ENCODE results near the gene LTBR.

LTBR gene

GRCh38 chr12:6373022-6373787 lies 10.8 kb upstream of the LTBR start:
- Histone ChIP-seq H3K9me3 (ENCODE audit: control extremely low read depth in 1 of 5, control insufficient read depth in 4 of 5, insufficient read depth in 2 of 5, low read depth in 1 of 5, low read length in 4 of 5) (no peaks in the 10 kb centered on the region), H3K4me3 (ENCODE audit: control insufficient read depth in 1 of 7, extremely low read depth in 1 of 7, insufficient read depth in 4 of 7, low read depth in 2 of 7, low read length in 6 of 7) (no peak overlapping the region), H3K4me1 (ENCODE audit: control extremely low read depth in 1 of 4, control insufficient read depth in 4 of 4, insufficient read depth in 4 of 4, low read length in 3 of 4) (peaks cover 7 to 94% (median 64%) of the 10 kb centered on the region in 4 experiments), H3K36me3 (ENCODE audit: control insufficient read depth in 4 of 4, insufficient read depth in 4 of 4, low read length in 3 of 4) (no peaks in the 10 kb centered on the region), H3K27me3 (replicated peaks in 2 of 5; ENCODE audit: control insufficient read depth in 4 of 5, insufficient read depth in 5 of 5, low read length in 4 of 5) (no peaks in the 10 kb centered on the region), H3K27ac (ENCODE audit: insufficient read depth in 1 of 2, low read depth in 1 of 2, low read length in 2 of 2, poor library complexity in 1 of 2, severe bottlenecking in 2 of 2) (no peak overlapping the region)
- 80% methylated on average over 13 of the region's 14 CpGs for WGBS (ENCODE audit: insufficient coverage)
- ChIA-PET CTCF (interaction anchor here (0.6 to 6.9 kb wide), 10 partner anchors 8 to 202 kb away, joined by 4 to 73 read pairs (median 6); partner anchors contain the start of genes LTBR and TNFRSF1A), POLR2A (interaction anchor here (0.6 to 1.0 kb wide), 2 partner anchors 31 to 37 kb away, joined by 3 to 5 read pairs; no protein-coding TSS in a partner anchor)
- DNase-seq = no peak

DNA sequence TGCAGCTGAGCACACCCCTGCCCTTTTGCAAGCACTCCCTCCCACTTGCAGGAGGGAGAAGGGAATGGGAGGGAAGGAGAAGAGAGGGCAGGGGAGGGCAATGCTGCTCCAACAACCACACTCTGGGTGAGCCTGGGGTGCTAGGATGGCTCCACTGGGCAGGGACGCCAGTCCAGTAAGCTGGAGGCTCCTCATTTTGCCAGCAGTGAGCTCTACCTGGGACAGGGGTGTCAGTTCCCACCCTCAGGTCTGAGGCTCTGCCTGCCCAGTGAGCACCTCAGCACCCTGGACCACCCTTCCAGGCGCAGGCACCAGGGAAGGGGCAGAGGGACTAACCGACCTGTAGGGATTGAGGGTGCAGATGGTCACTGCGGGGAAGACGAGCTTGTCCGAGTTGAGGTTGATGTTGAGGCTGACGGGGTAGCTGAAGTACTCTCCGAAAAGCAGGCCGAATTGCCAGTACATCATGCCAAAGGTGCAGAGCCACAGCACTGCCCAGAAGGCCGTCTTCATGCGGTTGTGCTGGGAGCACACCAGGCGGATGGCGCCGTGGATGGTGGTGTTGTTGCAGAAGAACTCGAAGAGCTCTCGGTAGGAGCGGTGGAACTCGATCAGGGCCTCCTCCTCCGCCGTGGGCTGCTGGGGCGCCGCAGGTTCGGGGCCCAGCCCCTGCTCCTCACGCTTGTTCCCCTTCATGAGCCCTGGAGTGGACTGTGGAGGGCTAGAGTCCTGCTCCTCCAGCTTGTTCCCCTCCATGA lies 9.8 kb upstream of the LTBR start:
- Histone ChIP-seq H3K4me1 (ENCODE audit: control extremely low read depth in 1 of 4, control insufficient read depth in 4 of 4, insufficient read depth in 4 of 4, low read length in 3 of 4) (peaks cover 4 to 94% (median 60%) of the 10 kb centered on the region in 4 experiments), H3K27ac (ENCODE audit: insufficient read depth in 1 of 2, low read depth in 1 of 2, low read length in 2 of 2, poor library complexity in 1 of 2, severe bottlenecking in 2 of 2) (no peak overlapping the region), H3K9me3 (ENCODE audit: control extremely low read depth in 1 of 5, control insufficient read depth in 4 of 5, insufficient read depth in 2 of 5, low read depth in 1 of 5, low read length in 4 of 5) (no peaks in the 10 kb centered on the region), H3K36me3 (ENCODE audit: control insufficient read depth in 4 of 4, insufficient read depth in 4 of 4, low read length in 3 of 4) (no peaks in the 10 kb centered on the region), H3K4me3 (ENCODE audit: control insufficient read depth in 1 of 7, extremely low read depth in 1 of 7, insufficient read depth in 4 of 7, low read depth in 2 of 7, low read length in 6 of 7) (no peak overlapping the region), H3K27me3 (replicated peaks in 2 of 5; ENCODE audit: control insufficient read depth in 4 of 5, insufficient read depth in 5 of 5, low read length in 4 of 5) (no peaks in the 10 kb centered on the region)
- no peak for DNase-seq
- POLR2A ChIA-PET = no interaction called here
- CTCF ChIA-PET = interaction anchor here (0.6 to 6.9 kb wide), 11 partner anchors 9 to 203 kb away, joined by 3 to 73 read pairs (median 4); partner anchors contain the start of genes LTBR and TNFRSF1A
- WGBS (ENCODE audit: insufficient coverage) = 97% methylated on average over 21 of the region's 24 CpGs

- DNase-seq = no peak
- Histone ChIP-seq H3K4me3 (ENCODE audit: control insufficient read depth in 1 of 7, extremely low read depth in 1 of 7, insufficient read depth in 4 of 7, low read depth in 2 of 7, low read length in 6 of 7) (no peak overlapping the region), H3K27me3 (replicated peaks in 2 of 5; ENCODE audit: control insufficient read depth in 4 of 5, insufficient read depth in 5 of 5, low read length in 4 of 5) (no peaks in the 10 kb centered on the region), H3K4me1 (ENCODE audit: control extremely low read depth in 1 of 4, control insufficient read depth in 4 of 4, insufficient read depth in 4 of 4, low read length in 3 of 4) (peaks cover 4 to 91% (median 60%) of the 10 kb centered on the region in 4 experiments), H3K27ac (ENCODE audit: insufficient read depth in 1 of 2, low read depth in 1 of 2, low read length in 2 of 2, poor library complexity in 1 of 2, severe bottlenecking in 2 of 2) (no peak overlapping the region), H3K9me3 (ENCODE audit: control extremely low read depth in 1 of 5, control insufficient read depth in 4 of 5, insufficient read depth in 2 of 5, low read depth in 1 of 5, low read length in 4 of 5) (no peaks in the 10 kb centered on the region), H3K36me3 (ENCODE audit: control insufficient read depth in 4 of 4, insufficient read depth in 4 of 4, low read length in 3 of 4) (no peaks in the 10 kb centered on the region)
- CTCF ChIA-PET = interaction anchor here (0.7 to 6.9 kb wide), 10 partner anchors 9 to 91 kb away, joined by 3 to 73 read pairs (median 4); partner anchors contain the start of genes LTBR and TNFRSF1A
- POLR2A ChIA-PET = interaction anchor here (0.9 kb wide), 1 partner anchor 13 kb away, joined by 4 read pairs; no protein-coding TSS in a partner anchor
- WGBS (ENCODE audit: insufficient coverage) = 96% methylated on average over 7 of the region's 7 CpGs
Observed at GRCh38 chr12:6374786-6375160, 9.2 kb upstream of the LTBR start.

DNA sequence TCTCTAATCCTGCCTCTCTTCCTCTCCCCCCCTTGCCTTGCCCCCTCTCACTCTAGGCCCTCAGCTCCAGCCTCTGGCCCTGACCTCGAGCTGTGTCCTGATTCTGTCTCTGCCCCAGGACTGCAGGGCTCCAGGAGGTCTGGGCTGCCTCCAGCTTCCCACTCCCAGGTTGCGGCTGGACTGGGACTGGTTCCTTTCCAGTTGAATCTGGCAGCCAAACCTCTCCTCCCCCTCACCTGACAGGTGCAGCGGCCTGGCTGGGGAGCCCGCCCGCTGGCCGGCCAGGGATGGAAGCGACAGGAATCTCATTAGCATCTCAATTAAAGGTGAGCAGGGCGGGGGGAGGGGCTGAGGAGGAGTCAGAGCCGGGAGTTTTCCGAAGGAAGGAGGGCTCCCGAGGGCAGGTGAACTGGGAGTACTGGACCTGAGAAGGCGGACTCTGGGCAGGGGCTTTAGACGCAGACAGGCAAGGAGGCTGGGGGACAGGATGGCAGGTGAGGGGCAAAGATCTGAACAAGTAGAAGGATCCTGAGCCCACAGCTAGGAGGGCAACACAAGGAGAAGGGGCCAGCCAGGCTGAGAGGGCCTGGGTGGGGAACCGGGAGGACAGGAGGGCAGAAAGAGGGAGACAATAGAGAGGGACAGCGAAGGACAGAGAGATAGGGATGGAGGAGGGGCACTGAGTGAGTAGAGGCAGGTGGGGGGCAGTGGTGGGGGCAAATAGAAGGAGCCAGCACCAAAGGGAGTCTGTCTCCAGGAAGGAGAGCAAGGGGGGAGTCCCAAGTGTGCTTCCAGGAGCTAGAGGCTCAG lies 8.5 kb upstream of the LTBR start, which contains the start of gene SCNN1A:
SCNN1A (minus strand) TSS at position 295 of the 810 bp plus-strand sequence. CDS start 780 bp downstream, outside the sequence.
- Histone ChIP-seq H3K4me1 (ENCODE audit: control extremely low read depth in 1 of 4, control insufficient read depth in 4 of 4, insufficient read depth in 4 of 4, low read length in 3 of 4) (peaks cover 4 to 85% (median 59%) of the 10 kb centered on the region in 4 experiments), H3K27ac (ENCODE audit: insufficient read depth in 1 of 2, low read depth in 1 of 2, low read length in 2 of 2, poor library complexity in 1 of 2, severe bottlenecking in 2 of 2) (no peak within 1 kb of the TSS), H3K36me3 (ENCODE audit: control insufficient read depth in 4 of 4, insufficient read depth in 4 of 4, low read length in 3 of 4) (no peaks in the 10 kb centered on the region), H3K27me3 (replicated peaks in 2 of 5; ENCODE audit: control insufficient read depth in 4 of 5, insufficient read depth in 5 of 5, low read length in 4 of 5) (no peaks in the 10 kb centered on the region), H3K9me3 (ENCODE audit: control extremely low read depth in 1 of 5, control insufficient read depth in 4 of 5, insufficient read depth in 2 of 5, low read depth in 1 of 5, low read length in 4 of 5) (no peaks in the 10 kb centered on the region), H3K4me3 (ENCODE audit: control insufficient read depth in 1 of 7, extremely low read depth in 1 of 7, insufficient read depth in 4 of 7, low read depth in 2 of 7, low read length in 6 of 7) (peak within 1 kb of the TSS in 1 of 7 experiments; percentile 31)
- over 99% methylated on average over 10 of the region's 15 CpGs for WGBS (ENCODE audit: insufficient coverage)
- DNase-seq = no peak
- POLR2A ChIA-PET = interaction anchor here (0.9 kb wide), 1 partner anchor 12 kb away, joined by 4 read pairs; no protein-coding TSS in a partner anchor
- CTCF ChIA-PET = interaction anchor here (0.6 to 6.9 kb wide), 7 partner anchors 12 to 91 kb away, joined by 3 to 73 read pairs (median 6); partner anchors contain the start of gene TNFRSF1A

DNA sequence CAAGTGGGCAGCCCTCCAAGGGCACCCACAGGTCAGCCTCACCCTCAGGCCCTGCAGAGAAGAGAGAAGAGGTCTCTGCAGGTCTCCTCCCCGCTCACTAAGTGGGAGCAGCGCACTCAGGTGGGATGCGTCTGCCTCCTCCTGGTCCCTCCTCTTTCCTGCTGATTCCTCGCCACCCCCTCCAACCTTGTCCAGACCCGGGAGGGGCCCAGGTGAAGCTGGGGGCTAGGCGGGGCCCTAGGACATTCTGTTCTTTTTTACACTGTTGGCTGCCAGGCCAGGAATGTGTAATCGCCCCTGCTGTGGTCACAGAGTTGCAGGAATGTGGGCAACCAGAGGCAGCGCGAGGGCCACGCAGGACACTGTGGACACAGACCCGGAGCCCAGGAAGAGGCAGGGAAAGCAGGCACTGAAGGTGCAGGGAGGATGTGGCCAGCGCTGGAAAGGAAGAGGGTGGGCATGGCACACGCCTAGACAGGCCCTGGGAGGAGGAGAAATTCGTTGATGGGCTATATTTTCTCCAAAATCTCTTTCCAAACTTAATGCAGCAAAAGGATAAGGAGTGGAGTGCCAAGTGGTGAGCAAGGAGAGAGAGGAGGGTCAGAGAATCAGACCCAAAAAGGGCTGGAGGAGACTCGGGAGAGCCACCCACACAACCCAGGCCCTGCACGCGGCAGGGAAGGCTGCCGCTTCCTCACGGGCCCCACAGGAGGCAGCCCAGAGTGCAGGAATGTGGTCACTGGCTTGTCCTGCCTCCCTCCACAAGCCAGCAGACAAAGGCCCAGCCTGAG lies 7.7 kb upstream of the LTBR start:
- Histone ChIP-seq H3K27ac (ENCODE audit: insufficient read depth in 1 of 2, low read depth in 1 of 2, low read length in 2 of 2, poor library complexity in 1 of 2, severe bottlenecking in 2 of 2) (no peak overlapping the region), H3K36me3 (ENCODE audit: control insufficient read depth in 4 of 4, insufficient read depth in 4 of 4, low read length in 3 of 4) (no peaks in the 10 kb centered on the region), H3K4me3 (ENCODE audit: control insufficient read depth in 1 of 7, extremely low read depth in 1 of 7, insufficient read depth in 4 of 7, low read depth in 2 of 7, low read length in 6 of 7) (peak overlapping the region in 2 of 7 experiments; percentile 12 to 46), H3K27me3 (replicated peaks in 2 of 5; ENCODE audit: control insufficient read depth in 4 of 5, insufficient read depth in 5 of 5, low read length in 4 of 5) (no peaks in the 10 kb centered on the region), H3K9me3 (ENCODE audit: control extremely low read depth in 1 of 5, control insufficient read depth in 4 of 5, insufficient read depth in 2 of 5, low read depth in 1 of 5, low read length in 4 of 5) (no peaks in the 10 kb centered on the region), H3K4me1 (ENCODE audit: control extremely low read depth in 1 of 4, control insufficient read depth in 4 of 4, insufficient read depth in 4 of 4, low read length in 3 of 4) (peaks cover 4 to 77% (median 51%) of the 10 kb centered on the region in 4 experiments)
- ChIA-PET CTCF (interaction anchor here (0.6 to 6.9 kb wide), 6 partner anchors 38 to 90 kb away, joined by 3 to 73 read pairs (median 6); partner anchors contain the start of gene TNFRSF1A), POLR2A (interaction anchor here (0.5 kb wide), 1 partner anchor 488 kb away, joined by 3 read pairs; no protein-coding TSS in a partner anchor)
- DNase-seq = peak in 1 of 3 donors; percentile 37
- 41% methylated on average over 13 of the region's 19 CpGs for WGBS (ENCODE audit: insufficient coverage)

Data from common myeloid progenitor, CD34-positive (primary cell).